ENCODE data around the gene CDC7. TPM values are rescaled to one million over a fixed set of nuclear protein-coding genes. Genes with fewer than 3 reads are reported as not detected.

Gene CDC7
- total and polyA plus RNA-seq, 2 of the 13 experiments (the other 11 are each of a cell fraction or from before 2014, with no cell fraction given), result 2.5 to 12.6 TPM

GRCh38 chr1:91537987-91538304 lies 37.3 kb downstream of the CDC7 start:
- Histone ChIP-seq H3K4me1 (ENCODE audit: insufficient read depth, low read length) (no peaks in the 10 kb centered on the region), H3K9ac (ENCODE audit: insufficient read depth, low read depth, low read length) (no peak overlapping the region), H3K27ac (ENCODE audit: extremely low read length, insufficient read depth, low read length) (no peak overlapping the region), H2AFZ (ENCODE audit: low read length) (no peak overlapping the region), H3K36me3 (replicated peaks in 1 of 2; ENCODE audit: control insufficient read depth in 1 of 2, insufficient read depth in 2 of 2, low read length in 2 of 2) (no peaks in the 10 kb centered on the region), H3K4me3 (replicated peaks in 1 of 3; ENCODE audit: insufficient read depth in 1 of 3, low read depth in 2 of 3, low read length in 3 of 3) (no peak overlapping the region), H4K20me1 (ENCODE audit: insufficient read depth, low read length) (no peaks in the 10 kb centered on the region), H3K4me2 (ENCODE audit: low read depth, low read length) (no peak overlapping the region), H3K9me3 (ENCODE audit: low read length) (no peaks in the 10 kb centered on the region), H3K79me2 (ENCODE audit: insufficient read depth, low read length) (no peaks in the 10 kb centered on the region), H3K27me3 (ENCODE audit: control insufficient read depth in 1 of 2, insufficient read depth in 2 of 2, low read length in 2 of 2) (no peaks in the 10 kb centered on the region)
- ATAC-seq (no peak), DNase-seq (ENCODE audit: low spot score) (no peak), FAIRE-seq (no peak)
- CTCF ChIA-PET (ENCODE audit: low intra/inter-chr PET ratio, low total read pairs), result no interaction called here
- in situ Hi-C loops (cut with HindIII; ENCODE audit: extremely low pct_ligation_motif_present, low pct_unique_long_range_greater_than_20kb), result no loop called here
- POLR2A ChIA-PET, result no interaction called here
- BruUV-seq (replicated peaks), result no TSS peak
- intact Hi-C loops (cut with micrococcal nuclease; ENCODE audit: unreplicated experiment), result no loop called here
- no peak for TF ChIP-seq FOXK1 (CRISPR knock-in tag; IDR thresholded peaks at IDR 0.05; ENCODE audit: borderline replicate concordance, low read depth)
- TF ChIP-seq ZC3H13 (CRISPR knock-in tag; IDR thresholded peaks at IDR 0.05), result no peak
- no peak for TF ChIP-seq ZNF33A (CRISPR knock-in tag; IDR thresholded peaks at IDR 0.05; ENCODE audit: borderline replicate concordance)
- TF ChIP-seq ZNF597 (CRISPR knock-in tag; IDR thresholded peaks at IDR 0.05), result no peak
- WGBS (ENCODE audit: low lambda C conversion rate), result 73% methylated on average over 2 of the region's 2 CpGs

GRCh38 chr1:91540910-91541309 lies 40.3 kb downstream of the CDC7 start:
- BruUV-seq (replicated peaks), result no TSS peak
- CTCF ChIA-PET (ENCODE audit: low intra/inter-chr PET ratio, low total read pairs), result no interaction called here
- H3K9me3 ChIP-seq (ENCODE audit: low read length), result no peaks in the 10 kb centered on the region
- no peak overlapping the region for H3K4me3 ChIP-seq (replicated peaks in 1 of 3; ENCODE audit: insufficient read depth in 1 of 3, low read depth in 2 of 3, low read length in 3 of 3)
- H3K79me2 ChIP-seq (ENCODE audit: insufficient read depth, low read length), result no peaks in the 10 kb centered on the region
- no peaks in the 10 kb centered on the region for H4K20me1 ChIP-seq (ENCODE audit: insufficient read depth, low read length)
- H3K4me1 ChIP-seq (ENCODE audit: insufficient read depth, low read length), result peaks cover 9% of the 10 kb centered on the region
- H2AFZ ChIP-seq (ENCODE audit: low read length), result no peak overlapping the region
- POLR2A ChIA-PET, result no interaction called here
- ATAC-seq (no peak), DNase-seq (ENCODE audit: low spot score) (no peak), FAIRE-seq (no peak)
- H3K4me2 ChIP-seq (ENCODE audit: low read depth, low read length), result no peak overlapping the region
- WGBS (ENCODE audit: low lambda C conversion rate), result 25% methylated on average over 1 of the region's 1 CpG
- no peaks in the 10 kb centered on the region for H3K36me3 ChIP-seq (replicated peaks in 1 of 2; ENCODE audit: control insufficient read depth in 1 of 2, insufficient read depth in 2 of 2, low read length in 2 of 2)
- no peak overlapping the region for H3K9ac ChIP-seq (ENCODE audit: insufficient read depth, low read depth, low read length)
- no peak overlapping the region for H3K27ac ChIP-seq (ENCODE audit: extremely low read length, insufficient read depth, low read length)
- in situ Hi-C loops (cut with HindIII; ENCODE audit: extremely low pct_ligation_motif_present, low pct_unique_long_range_greater_than_20kb), result no loop called here
- no peaks in the 10 kb centered on the region for H3K27me3 ChIP-seq (ENCODE audit: control insufficient read depth in 1 of 2, insufficient read depth in 2 of 2, low read length in 2 of 2)
- intact Hi-C loops (cut with micrococcal nuclease; ENCODE audit: unreplicated experiment), result no loop called here
- TF ChIP-seq PAX8 (CRISPR knock-in tag; IDR thresholded peaks at IDR 0.05; ENCODE audit: borderline replicate concordance) (no peak), PLRG1 (conservative IDR thresholded peaks at IDR 0.05) (no peak), JDP2 (CRISPR knock-in tag; IDR thresholded peaks at IDR 0.05; ENCODE audit: borderline replicate concordance) (no peak), RXRB (CRISPR knock-in tag; IDR thresholded peaks at IDR 0.05; ENCODE audit: borderline replicate concordance) (no peak), CENPBD1 (CRISPR knock-in tag; IDR thresholded peaks at IDR 0.05; ENCODE audit: borderline replicate concordance, low read depth) (no peak), TRIM24 (CRISPR knock-in tag; IDR thresholded peaks at IDR 0.05) (no peak), TCF12 (IDR thresholded peaks at IDR 0.05) (no peak), TCF12 (CRISPR knock-in tag; IDR thresholded peaks at IDR 0.05) (no peak), BRD4 (CRISPR knock-in tag; IDR thresholded peaks at IDR 0.05) (no peak), ZNF281 (CRISPR knock-in tag; IDR thresholded peaks at IDR 0.05; ENCODE audit: borderline replicate concordance) (no peak), ISL2 (CRISPR knock-in tag; IDR thresholded peaks at IDR 0.05) (no peak), ELF4 (CRISPR knock-in tag; IDR thresholded peaks at IDR 0.05; ENCODE audit: borderline replicate concordance) (no peak)

Measured in HepG2 (cell line).